Heart left ventricle (tissue), 16 donors: ENCODE measurements around the gene LGALS4. TPM values are rescaled to one million over a fixed set of nuclear protein-coding genes. Genes with fewer than 3 reads are reported as not detected.
"Not testable (repeated sequence)": the region's sequence is repeated elsewhere in the genome, so short reads cannot be mapped to it uniquely, and the experiment has no call there.

Experiments used
- ATAC-seq, 4 donors: fragments of 200-7000 bp; cut with Tn5 transposase; one replicate each; pipeline ENCODE4 v1.9.1; 2020 to 2022; ENCODE audit warnings: moderate library complexity in 4 of 4, mild to moderate bottlenecking in 3 of 4, moderate number of reproducible peaks in 1 of 4
- DNase-seq, 5 donors: peaks; one replicate each; pipeline ENCODE4 v3.0.0-alpha.2; 2020
- H3K27ac ChIP-seq, 12 donors: fragments of 200-600 bp; sonication (generic) in 4 of 12; one replicate each; pipeline versions ENCODE4 v1.5.0 to v1.8.0; 2016 to 2022; ENCODE audit warnings: mild to moderate bottlenecking in 2 of 12
- H3K27me3 ChIP-seq, 9 donors: fragments of 200-600 bp; sonication (generic) in 2 of 9; one replicate each; pipeline versions ENCODE4 v1.5.1 to v1.8.0; 2016 to 2022; ENCODE audit warnings: mild to moderate bottlenecking in 3 of 9
- H3K36me3 ChIP-seq, 9 donors: fragments of 200-600 bp; sonication (generic) in 2 of 9; one replicate each; pipeline versions ENCODE4 v1.5.0 to v1.8.0; 2018 to 2022; ENCODE audit warnings: mild to moderate bottlenecking in 2 of 9
- H3K4me1 ChIP-seq, 12 donors: fragments of 200-600 bp; sonication (generic) in 4 of 12; one replicate each; pipeline versions ENCODE4 v1.5.0 to v1.8.0; 2016 to 2022; ENCODE audit warnings: mild to moderate bottlenecking in 3 of 12
- H3K4me3 ChIP-seq, 12 donors: fragments of 200-600 bp; sonication (generic) in 4 of 12; one replicate each; pipeline versions ENCODE4 v1.5.0 to v1.8.0; 2017 to 2022; ENCODE audit warnings: mild to moderate bottlenecking in 9 of 12, moderate library complexity in 4 of 12
- H3K9me3 ChIP-seq, 12 donors: fragments of 200-600 bp; sonication (generic) in 4 of 12; one replicate each; pipeline versions ENCODE4 v1.5.0 to v1.8.0; 2016 to 2022; ENCODE audit warnings: mild to moderate bottlenecking in 1 of 12
- POLR2A ChIP-seq, 2 donors: fragments of 450-650 bp; IDR thresholded peaks; one replicate each; pipeline ENCODE4 v1.6.1; 2017; ENCODE audit warnings: antibody characterized with exemption in 2 of 2, mild to moderate bottlenecking in 2 of 2, moderate library complexity in 2 of 2
- WGBS, 4 donors: extraction: QIAGEN DNeasy Blood & Tissue Kit in 2 of 4; methylation state at CpG; one replicate each; pipeline versions ENCODE4 v1.1.5 to v1.1.7; 2013 to 2018; 5-methylcytosine and 5-hydroxymethylcytosine counted together
- intact Hi-C, 10 donors: fragments of 100-400 bp; cut with DNase I; formaldehyde crosslinking; loops; one replicate each; pipeline versions ENCODE4 v1.11.1 to v1.14.2; 2022
- polyA plus RNA-seq, 2 donors: library from polyadenylated mRNA; stranded (reverse); fragments of 200-250 nt; gene quantifications; one replicate each; pipeline ENCODE4 v1.2.3, GENCODE V29; 2013
- total RNA-seq, 9 donors: library from RNA; depleted of rRNA in 2 of 9; stranded (reverse); fragments of >200 nt in 2 of 9; fragmentation: NEBNext Ultra II Directional in 3 of 9; extraction: Animal tissue kit (Norgen Biotek cat#: 25700) in 3 of 9; gene quantifications; one replicate each; pipeline versions ENCODE4 v1.1.0 to v1.2.4, GENCODE V29; 2016 to 2023
- TF ChIP-seq, protein P1 (sequence below), 12 donors: fragments of 200-600 bp; sonication (generic) in 4 of 12; IDR thresholded peaks; one replicate each; pipeline versions ENCODE4 v1.5.0 to v1.8.0; 2018 to 2022; ENCODE audit warnings: antibody characterized with exemption in 12 of 12, mild to moderate bottlenecking in 5 of 12
- donor health status: ischemic (EF 13 %, LVEDD 7.1; RV severe dilation, severe dysfunction).
- donor health status: healthy with polysubstance abuse.
- donor health status: DM: no; HTN: yes; CAD: no.
- donor health status: DM: no; HTN: no; CAD: no.
- donor health status: ischemic (EF 25% LVEDD 6.9; RV normal size, moderate dysfunction).
- donor health status: ischemic (EF 25% LVEDD 5.7; RV mildly dilated, moderate dysfunction).
- donor health status: healthy.
- donor health status: DM: yes; HTN: yes; CAD: no.
- donor health status: ischemic (EF 35%, LVEDD 5.7; RV mildly dilated, moderate dysfunction).
- donor health status: nonischemic (EF 11% LVEDD 7.7; RV severe dilation, severe dysfunction).
- donor health status: DM: yes; HTN: yes; CAD: no.
- donor health status: PGD.
- donor health status: ischemic (EF 29% LVEDD 5.4; RV normal size, mild dysfunction).
- donor health status: nonischemic (EF 23%, LVEDD 6.1; RV moderate dilation, normal function).

The LGALS4 gene
- total and polyA plus RNA-seq, 11 donors, result 0.35 to 1.3 (median 0.67) TPM; not detected in 2

DNA sequence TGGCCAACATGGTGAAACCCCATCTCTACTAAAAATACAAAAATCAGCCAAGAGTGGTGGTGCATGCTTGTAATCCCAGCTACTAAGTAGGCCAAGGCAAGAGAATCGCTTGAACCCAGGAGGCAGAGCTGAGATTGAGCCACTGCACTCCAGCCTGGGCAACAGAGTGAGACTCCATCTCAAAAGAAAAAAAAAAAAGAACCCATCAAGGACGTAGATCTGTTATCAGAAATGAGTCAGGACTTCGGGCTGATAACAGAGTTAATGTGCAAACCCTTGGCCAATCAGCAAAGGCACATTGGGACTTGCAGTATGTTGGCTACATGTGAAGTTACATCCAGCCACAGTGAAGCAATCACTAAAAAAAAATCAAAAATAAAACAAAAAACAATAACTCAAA, 28.5 kb downstream of the LGALS4 start:
- WGBS, 4 donors, result 73 to 84% (median 76%) methylated on average over 3 of the region's 3 CpGs
- Histone ChIP-seq H3K27me3 (peaks cover 0 to 2% (median 0%) of the 10 kb centered on the region in 9 donors), H3K36me3 (no peaks in the 10 kb centered on the region), H3K4me1 (peaks cover 0 to 3% (median 0%) of the 10 kb centered on the region in 12 donors), H3K4me3 (no peak overlapping the region), H3K9me3 (no peaks in the 10 kb centered on the region), H3K27ac (no peak overlapping the region)
- intact Hi-C loops, result no loop called here
- TF ChIP-seq, protein P1, sequence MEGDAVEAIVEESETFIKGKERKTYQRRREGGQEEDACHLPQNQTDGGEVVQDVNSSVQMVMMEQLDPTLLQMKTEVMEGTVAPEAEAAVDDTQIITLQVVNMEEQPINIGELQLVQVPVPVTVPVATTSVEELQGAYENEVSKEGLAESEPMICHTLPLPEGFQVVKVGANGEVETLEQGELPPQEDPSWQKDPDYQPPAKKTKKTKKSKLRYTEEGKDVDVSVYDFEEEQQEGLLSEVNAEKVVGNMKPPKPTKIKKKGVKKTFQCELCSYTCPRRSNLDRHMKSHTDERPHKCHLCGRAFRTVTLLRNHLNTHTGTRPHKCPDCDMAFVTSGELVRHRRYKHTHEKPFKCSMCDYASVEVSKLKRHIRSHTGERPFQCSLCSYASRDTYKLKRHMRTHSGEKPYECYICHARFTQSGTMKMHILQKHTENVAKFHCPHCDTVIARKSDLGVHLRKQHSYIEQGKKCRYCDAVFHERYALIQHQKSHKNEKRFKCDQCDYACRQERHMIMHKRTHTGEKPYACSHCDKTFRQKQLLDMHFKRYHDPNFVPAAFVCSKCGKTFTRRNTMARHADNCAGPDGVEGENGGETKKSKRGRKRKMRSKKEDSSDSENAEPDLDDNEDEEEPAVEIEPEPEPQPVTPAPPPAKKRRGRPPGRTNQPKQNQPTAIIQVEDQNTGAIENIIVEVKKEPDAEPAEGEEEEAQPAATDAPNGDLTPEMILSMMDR (IDR thresholded peaks at IDR 0.05), result no peak
- no peak for TF ChIP-seq POLR2A (IDR thresholded peaks at IDR 0.05)
- ATAC-seq, result no peak
- DNase-seq, result no peak

DNA sequence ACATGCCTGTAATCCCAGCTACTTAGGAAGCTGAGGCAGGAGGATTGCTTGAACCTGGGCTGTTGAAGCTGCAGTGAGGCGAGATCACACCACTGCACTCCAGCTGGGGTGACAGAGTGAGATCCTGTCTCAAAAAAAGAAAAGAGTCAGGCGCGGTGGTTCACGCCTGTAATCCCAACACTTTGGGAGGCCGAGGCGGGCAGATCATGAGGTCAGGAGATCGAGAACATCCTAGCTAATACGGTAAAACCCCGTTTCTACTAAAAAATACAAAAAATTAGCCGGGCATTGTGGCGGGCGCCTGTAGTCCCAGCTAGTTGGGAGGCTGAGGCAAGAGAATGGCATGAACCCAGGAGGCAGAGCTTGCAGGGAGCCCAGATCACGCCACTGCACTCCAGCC, 30.5 kb downstream of the LGALS4 start:
- intact Hi-C loops, ATAC-seq: not testable (repeated sequence)

DNA sequence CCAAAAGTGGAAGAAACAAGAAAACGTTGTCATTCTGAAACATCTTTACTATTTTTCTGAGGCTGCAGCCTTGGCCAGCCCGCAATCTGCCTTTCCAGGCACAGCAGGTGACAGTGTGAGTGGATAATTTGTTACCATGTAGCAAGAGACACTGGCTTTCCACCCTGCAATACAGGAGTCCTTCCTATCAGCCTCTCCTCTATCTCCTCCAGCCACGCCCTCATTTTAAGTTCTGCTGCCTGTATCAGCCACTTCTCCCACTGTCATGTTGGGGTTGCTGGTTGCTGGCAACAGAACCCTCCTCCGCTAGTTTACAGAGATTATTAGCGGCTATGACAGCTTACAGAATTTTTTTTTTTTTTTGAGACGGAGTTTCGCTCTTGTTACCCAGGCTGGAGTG, 31.7 kb downstream of the LGALS4 start:
- WGBS, 4 donors, result 44 to 50% (median 49%) methylated on average over 7 of the region's 7 CpGs
- Histone ChIP-seq H3K4me1 (peaks cover 0 to 3% (median 0%) of the 10 kb centered on the region in 12 donors), H3K27ac (no peak overlapping the region), H3K4me3 (no peak overlapping the region), H3K36me3 (no peaks in the 10 kb centered on the region), H3K9me3 (no peaks in the 10 kb centered on the region), H3K27me3 (peaks cover 0 to 2% (median 0%) of the 10 kb centered on the region in 9 donors)
- no peak for ATAC-seq
- no peak for TF ChIP-seq POLR2A (IDR thresholded peaks at IDR 0.05)
- TF ChIP-seq, protein P1 (IDR thresholded peaks at IDR 0.05), result no peak
- no peak for DNase-seq
- intact Hi-C loops, result no loop called here

More for the DNA sequence above, 30.5 kb downstream of the LGALS4 start:
- H3K27me3 ChIP-seq, H3K4me1 ChIP-seq, H3K27ac ChIP-seq, H3K4me3 ChIP-seq, H3K9me3 ChIP-seq, DNase-seq, H3K36me3 ChIP-seq: not testable (repeated sequence)
- WGBS, 4 donors, result 91 to 93% (median 92%) methylated on average over 13 of the region's 13 CpGs

DNA sequence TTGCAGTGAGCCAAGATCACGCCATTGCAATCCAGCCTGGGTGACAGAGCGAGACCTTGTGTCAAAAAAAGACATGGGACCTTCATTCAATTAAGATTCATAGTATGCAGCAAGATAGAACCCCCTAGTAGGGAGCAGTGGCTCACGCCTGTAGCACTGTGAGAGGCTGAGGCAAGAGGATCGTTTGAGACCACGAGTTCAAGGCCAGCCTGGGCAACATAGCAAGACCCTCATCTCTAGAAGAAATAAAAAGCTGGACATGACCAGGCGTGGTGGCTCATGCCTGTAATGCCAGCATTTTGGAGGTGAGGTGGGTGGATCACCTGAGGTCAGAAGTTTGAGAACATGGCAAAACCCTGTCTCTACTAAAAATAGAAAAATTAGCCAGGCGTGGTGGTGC, 32.3 kb downstream of the LGALS4 start:
- no peak for TF ChIP-seq POLR2A (IDR thresholded peaks at IDR 0.05)
- TF ChIP-seq, protein P1 (IDR thresholded peaks at IDR 0.05), result no peak
- H3K36me3 ChIP-seq, result no peaks in the 10 kb centered on the region
- DNase-seq (no peak), ATAC-seq (no peak)
- WGBS, 4 donors, result 86 to 94% (median 92%) methylated on average over 7 of the region's 7 CpGs
- H3K4me1 ChIP-seq, result peaks cover 0 to 3% (median 0%) of the 10 kb centered on the region in 12 donors
- no peaks in the 10 kb centered on the region for H3K9me3 ChIP-seq
- intact Hi-C loops, result no loop called here
- H3K4me3 ChIP-seq, result no peak overlapping the region
- no peak overlapping the region for H3K27ac ChIP-seq
- peaks cover 0 to 2% (median 0%) of the 10 kb centered on the region in 9 donors for H3K27me3 ChIP-seq

DNA sequence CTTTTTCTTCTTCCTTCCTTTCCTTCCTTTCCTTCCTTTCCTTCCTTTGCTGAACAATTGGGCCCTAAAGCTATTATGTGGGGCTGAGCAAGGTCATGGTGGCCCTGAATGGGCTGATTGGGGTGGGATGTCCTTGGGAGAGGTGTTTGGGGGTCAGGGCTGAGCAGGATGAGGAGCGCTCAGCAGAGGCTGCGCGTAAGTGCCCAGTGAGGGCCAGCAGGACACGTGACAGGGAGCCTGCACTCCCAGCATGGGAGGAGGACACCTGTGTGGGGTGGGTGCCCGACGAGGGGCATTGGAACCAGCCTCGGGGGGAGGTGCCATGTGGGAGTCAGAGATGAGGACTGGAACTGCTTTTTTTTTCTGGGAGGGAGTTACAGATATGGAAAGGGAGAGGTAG, 34.0 kb downstream of the LGALS4 start:
- H3K27ac ChIP-seq, result no peak overlapping the region
- H3K27me3 ChIP-seq, result peaks cover 0 to 2% (median 0%) of the 10 kb centered on the region in 9 donors
- peaks cover 0 to 3% (median 0%) of the 10 kb centered on the region in 12 donors for H3K4me1 ChIP-seq
- TF ChIP-seq, protein P1 (IDR thresholded peaks at IDR 0.05), result no peak
- TF ChIP-seq POLR2A (IDR thresholded peaks at IDR 0.05), result no peak
- ATAC-seq, result no peak
- 56 to 67% (median 57%) methylated on average over 7 of the region's 7 CpGs for WGBS, 4 donors
- DNase-seq, result no peak
- H3K4me3 ChIP-seq, result no peak overlapping the region
- H3K36me3 ChIP-seq, result no peaks in the 10 kb centered on the region
- intact Hi-C loops, result no loop called here
- H3K9me3 ChIP-seq, result no peaks in the 10 kb centered on the region
